OCI-LY7 (cell line): ENCODE results near the gene FAM174C. TPM values are rescaled to one million over a fixed set of nuclear protein-coding genes. Genes with fewer than 3 reads are reported as not detected.

ENCODE experiments used
- BruUV-seq: library from RNA; stranded (reverse); fragments of 400-500 nt; replicated peaks from 2 replicates; lab custom pipeline; 2021; lab: Mats Ljungman, UMichigan
- CTCF ChIA-PET: fragments of 300-600 bp; sonication (Branson Sonifier 250); formaldehyde crosslinking; loops from one replicate; lab custom pipeline; 2022; ENCODE audit warnings: antibody characterized with exemption; ENCODE audit not compliant: unreplicated experiment; lab: Charles Lee
- POLR2A ChIA-PET: fragments of 300-600 bp; sonication (Branson Sonifier 250); formaldehyde crosslinking; loops from one replicate; lab custom pipeline; 2022; ENCODE audit warnings: antibody characterized with exemption; lab: Charles Lee
- DNase-seq: peaks from one replicate; pipeline ENCODE4 v3.0.0-alpha.2; 2015; ENCODE audit warnings: low spot score
- H2AFZ ChIP-seq: fragments of 200-600 bp; sonication (generic), shearing (Covaris generic); 2 replicates; pipeline ENCODE4 v1.6.1; 2014; ENCODE audit warnings: mild to moderate bottlenecking, antibody characterized with exemption, low read length, moderate library complexity
- H3K27ac ChIP-seq: fragments of 200-600 bp; sonication (generic); 2 replicates; pipeline ENCODE4 v1.5.1; 2014; ENCODE audit warnings: mixed run types, low read depth, mild to moderate bottlenecking, moderate library complexity, low read length, inconsistent platforms; ENCODE audit not compliant: poor library complexity, severe bottlenecking
- H3K36me3 ChIP-seq: fragments of 200-600 bp; sonication (generic); 2 replicates; pipeline ENCODE4 v1.6.1; 2014; ENCODE audit warnings: mild to moderate bottlenecking, antibody characterized with exemption, low read length, moderate library complexity, mixed read lengths; ENCODE audit not compliant: insufficient read depth
- H3K4me1 ChIP-seq: fragments of 200-600 bp; sonication (generic); 2 replicates; pipeline ENCODE4 v1.5.1; 2014; ENCODE audit warnings: mild to moderate bottlenecking, low read length; ENCODE audit not compliant: insufficient read depth, poor library complexity, severe bottlenecking
- H3K4me2 ChIP-seq: fragments of 200-600 bp; sonication (generic); 2 replicates; pipeline ENCODE4 v1.6.1; 2014; ENCODE audit warnings: mild to moderate bottlenecking, low read length
- H3K4me3 ChIP-seq: fragments of 200-600 bp; sonication (generic); 2 replicates; pipeline ENCODE4 v1.5.1; 2014; ENCODE audit warnings: mild to moderate bottlenecking, low read depth, low read length; ENCODE audit not compliant: poor library complexity, severe bottlenecking
- H3K79me2 ChIP-seq: fragments of 200-600 bp; sonication (generic); 2 replicates; pipeline ENCODE4 v1.6.1; 2016; ENCODE audit warnings: low read depth, mild to moderate bottlenecking, low read length, moderate library complexity, mixed read lengths; ENCODE audit not compliant: insufficient read depth
- H3K9me2 ChIP-seq: fragments of 200-600 bp; sonication (generic); 2 replicates; pipeline ENCODE4 v1.6.1; 2016; ENCODE audit warnings: mild to moderate bottlenecking, low read length, mixed read lengths; ENCODE audit not compliant: insufficient read depth
- H3K9me3 ChIP-seq: fragments of 200-600 bp; sonication (generic); 2 replicates; pipeline ENCODE4 v1.6.1; 2014; ENCODE audit warnings: mild to moderate bottlenecking, mixed run types, low read length, mixed read lengths
- H4K20me1 ChIP-seq: fragments of 200-600 bp; sonication (generic); 2 replicates; pipeline ENCODE4 v1.6.1; 2014; ENCODE audit warnings: mild to moderate bottlenecking, antibody characterized with exemption, low read length, moderate library complexity, mixed read lengths; ENCODE audit not compliant: insufficient read depth
- CTCF ChIP-seq: fragments of 200-600 bp; sonication (generic); conservative IDR thresholded peaks from 2 replicates; pipeline ENCODE4 v1.5.1; 2014; ENCODE audit warnings: mild to moderate bottlenecking, antibody characterized with exemption, low read length, moderate library complexity, mixed read lengths
- EZH2phosphoT487 ChIP-seq: fragments of 200-600 bp; sonication (generic); IDR thresholded peaks from 2 replicates; pipeline ENCODE4 v1.6.1; 2018; ENCODE audit warnings: low read depth, borderline replicate concordance, mild to moderate bottlenecking, mixed run types, antibody characterized with exemption, low read length, moderate library complexity, mixed read lengths
- intact Hi-C: fragments of 100-400 bp; cut with micrococcal nuclease; formaldehyde crosslinking; loops from one replicate; pipeline ENCODE4 v1.10.0; 2022; ENCODE audit not compliant: unreplicated experiment
- total RNA-seq, 2 experiments: library from RNA; depleted of rRNA in 1 of 2; stranded (reverse); fragments of >200 nt in 1 of 2; shearing (Covaris generic) in 1 of 2; gene quantifications; 2 replicates each; pipeline ENCODE4 v1.2.3, GENCODE V29; 2014 to 2022

The FAM174C gene
- total RNA-seq, 2 experiments from 2014 or later = 53.2 to 81.5 TPM

DNA sequence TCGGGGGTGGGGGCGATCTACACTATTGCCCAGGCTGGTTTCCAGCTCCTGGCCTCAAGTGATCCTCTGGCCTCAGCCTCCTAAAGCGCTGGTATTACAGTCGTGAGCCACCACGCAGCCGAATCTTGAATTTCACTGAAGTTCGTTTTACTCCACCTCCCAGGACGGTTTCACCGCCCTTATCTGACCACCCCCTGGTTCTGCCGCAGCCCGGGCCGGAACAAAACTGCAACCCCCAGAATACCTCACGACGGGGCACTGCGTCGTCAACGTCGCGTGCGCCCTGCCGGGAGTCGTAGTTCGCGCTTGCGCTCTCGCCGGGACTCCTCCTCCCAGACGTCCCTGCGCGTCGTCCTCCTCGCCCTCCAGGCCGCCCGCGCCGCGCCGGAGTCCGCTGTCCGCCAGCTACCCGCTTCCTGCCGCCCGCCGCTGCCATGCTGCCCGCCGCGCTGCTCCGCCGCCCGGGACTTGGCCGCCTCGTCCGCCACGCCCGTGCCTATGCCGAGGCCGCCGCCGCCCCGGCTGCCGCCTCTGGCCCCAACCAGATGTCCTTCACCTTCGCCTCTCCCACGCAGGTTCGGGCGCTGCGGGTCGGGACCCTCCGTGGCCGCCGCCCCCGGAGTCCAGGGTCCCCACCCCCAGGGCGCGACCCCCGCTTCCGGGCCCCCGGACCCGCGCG lies 33.8 kb upstream of the FAM174C start, which contains the start of gene ATP5F1D:
Gene ATP5F1D (plus strand): TSS at position 335 of the 679 bp plus-strand sequence. CDS start 100 bp downstream, at position 435.
- TF ChIP-seq EZH2phosphoT487 (no peak), CTCF (no peak)

DNA sequence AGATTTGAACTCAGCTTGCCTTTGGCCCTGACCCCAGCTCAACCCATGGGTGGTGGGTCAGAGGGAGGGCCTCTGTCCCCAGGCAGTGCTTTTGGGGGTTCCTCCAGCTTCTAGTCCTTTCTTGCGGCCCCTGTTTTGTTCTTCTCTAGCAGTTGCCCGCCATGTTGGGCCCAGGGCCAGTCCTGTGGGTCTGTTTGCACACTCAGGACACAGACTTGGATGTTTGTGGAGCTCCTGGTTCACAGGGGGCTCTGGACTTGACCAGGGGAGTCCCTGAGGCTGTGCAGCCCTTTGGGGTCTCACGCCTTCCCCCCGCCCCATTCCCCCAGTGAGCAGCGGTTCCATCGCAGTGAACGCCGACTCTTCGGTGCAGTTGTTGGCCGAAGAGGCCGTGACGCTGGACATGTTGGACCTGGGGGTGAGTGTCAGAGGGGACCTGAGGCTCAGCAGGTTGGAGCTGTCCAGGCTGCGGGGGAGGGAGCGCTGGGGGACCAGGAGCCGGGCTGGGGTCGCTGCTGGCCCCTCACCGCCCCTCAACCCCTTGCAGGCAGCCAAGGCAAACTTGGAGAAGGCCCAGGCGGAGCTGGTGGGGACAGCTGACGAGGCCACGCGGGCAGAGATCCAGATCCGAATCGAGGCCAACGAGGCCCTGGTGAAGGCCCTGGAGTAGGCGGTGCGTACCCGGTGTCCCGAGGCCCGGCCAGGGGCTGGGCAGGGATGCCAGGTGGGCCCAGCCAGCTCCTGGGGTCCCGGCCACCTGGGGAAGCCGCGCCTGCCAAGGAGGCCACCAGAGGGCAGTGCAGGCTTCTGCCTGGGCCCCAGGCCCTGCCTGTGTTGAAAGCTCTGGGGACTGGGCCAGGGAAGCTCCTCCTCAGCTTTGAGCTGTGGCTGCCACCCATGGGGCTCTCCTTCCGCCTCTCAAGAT lies 31.3 kb upstream of the FAM174C start:
- H4K20me1 ChIP-seq = no peaks in the 10 kb centered on the region
- H3K4me2 ChIP-seq = peak overlapping the region; percentile 86
- CTCF ChIA-PET = interaction anchor here (0.6 to 2.7 kb wide), 4 partner anchors 22 to 177 kb away, joined by 3 to 24 read pairs (median 10); partner anchors contain the start of genes ARHGAP45 and CIRBP
- DNase-seq = peak; percentile 91
- peak overlapping the region; percentile 63 for H3K27ac ChIP-seq
- POLR2A ChIA-PET = interaction anchor here (0.6 to 2.9 kb wide), 7 partner anchors 9 to 186 kb away, joined by 3 to 23 read pairs (median 4); partner anchors contain the start of gene CIRBP
- H3K4me1 ChIP-seq = peaks cover 58% of the 10 kb centered on the region
- TF ChIP-seq EZH2phosphoT487 (no peak), CTCF (peak; percentile 92)
- peaks cover 27% of the 10 kb centered on the region for H3K36me3 ChIP-seq
- peak overlapping the region; percentile 89 for H3K4me3 ChIP-seq
- no peak overlapping the region for H2AFZ ChIP-seq
- peaks cover 18% of the 10 kb centered on the region; the same call in 1 of the 2 replicates for H3K79me2 ChIP-seq
- no peaks in the 10 kb centered on the region for H3K9me3 ChIP-seq
- H3K9me2 ChIP-seq = no peaks in the 10 kb centered on the region
- TSS peak; percentile 77 for BruUV-seq
- intact Hi-C loops = loop anchor here (1.0 kb wide), 1 partner anchor 23 kb away; no protein-coding TSS in a partner anchor

More for the DNA sequence above, 33.8 kb upstream of the FAM174C start, which contains the start of gene ATP5F1D:
- Histone ChIP-seq H3K27ac (peak within 1 kb of the TSS; percentile 50), H3K36me3 (peaks cover 27% of the 10 kb centered on the region; the same call in 1 of the 2 replicates), H2AFZ (peak within 1 kb of the TSS; percentile 57; the same call in 1 of the 2 replicates), H3K4me1 (peaks cover 48% of the 10 kb centered on the region), H3K9me3 (no peaks in the 10 kb centered on the region), H3K9me2 (no peaks in the 10 kb centered on the region), H3K4me3 (peak within 1 kb of the TSS; percentile 89), H3K4me2 (peak within 1 kb of the TSS; percentile 86), H4K20me1 (no peaks in the 10 kb centered on the region), H3K79me2 (peaks cover 18% of the 10 kb centered on the region; the same call in 1 of the 2 replicates)
- ChIA-PET CTCF (no interaction called here), POLR2A (interaction anchor here (1.0 to 1.2 kb wide), 2 partner anchors 27 to 165 kb away, joined by 8 to 9 read pairs; no protein-coding TSS in a partner anchor)
- BruUV-seq = no TSS peak
- DNase-seq = peak; percentile 96
- intact Hi-C loops = loop anchor here (2.0 kb wide), 1 partner anchor 109 kb away; no protein-coding TSS in a partner anchor
